Neural progenitor cell (in vitro differentiated cells): ENCODE data around the gene CENPO. TPM values are rescaled to one million over a fixed set of nuclear protein-coding genes. Genes with fewer than 3 reads are reported as not detected.

Experiments
- DNase-seq: peaks from one replicate; pipeline ENCODE4 v3.0.0-alpha.2; 2016; ENCODE audit warnings: low spot score
- H2AFZ ChIP-seq: fragments of 200-600 bp; sonication (generic); replicated peaks from 2 replicates; pipeline ENCODE4 v1.6.1; 2016; ENCODE audit warnings: antibody characterized with exemption
- H3F3A ChIP-seq: fragments of 200-600 bp; sonication (generic); 2 replicates; pipeline ENCODE4 v1.6.1; 2016; ENCODE audit warnings: antibody characterized with exemption, low read depth
- H3K27ac ChIP-seq: fragments of 200-600 bp; sonication (generic); 2 replicates; pipeline ENCODE4 v1.5.1; 2016; ENCODE audit warnings: mild to moderate bottlenecking
- H3K27me3 ChIP-seq: fragments of 200-600 bp; sonication (generic); 2 replicates; pipeline ENCODE4 v1.6.1; 2016; ENCODE audit warnings: mild to moderate bottlenecking, moderate library complexity
- H3K36me3 ChIP-seq: fragments of 200-600 bp; sonication (generic); 2 replicates; pipeline ENCODE4 v1.5.1; 2016
- H3K4me1 ChIP-seq: fragments of 200-600 bp; sonication (generic); 2 replicates; pipeline ENCODE4 v1.6.1; 2016; ENCODE audit warnings: mixed run types
- H3K4me2 ChIP-seq: fragments of 200-600 bp; sonication (generic); 2 replicates; pipeline ENCODE4 v1.6.1; 2016
- H3K4me3 ChIP-seq: fragments of 200-600 bp; sonication (generic); 2 replicates; pipeline ENCODE4 v1.5.1; 2016
- H3K79me2 ChIP-seq: fragments of 200-600 bp; sonication (generic); 2 replicates; pipeline ENCODE4 v1.6.1; 2016; ENCODE audit warnings: low read depth
- H3K9ac ChIP-seq: fragments of 200-600 bp; sonication (generic); 2 replicates; pipeline ENCODE4 v1.6.1; 2016
- H3K9me3 ChIP-seq: fragments of 200-600 bp; sonication (generic); 2 replicates; pipeline ENCODE4 v1.5.1; 2016; ENCODE audit warnings: low read depth
- H4K20me1 ChIP-seq: fragments of 200-600 bp; sonication (generic); 2 replicates; pipeline ENCODE4 v1.6.1; 2016; ENCODE audit warnings: low read depth
- H3K27ac Mint-ChIP-seq: 3 replicates; pipeline ENCODE4 v1.8.0; 2021; ENCODE audit warnings: mixed read lengths
- H3K27me3 Mint-ChIP-seq: 2 replicates; pipeline ENCODE4 v1.8.0; 2022; ENCODE audit warnings: low read depth, mild to moderate bottlenecking, inconsistent platforms, moderate library complexity, mixed read lengths; ENCODE audit not compliant: insufficient read depth
- H3K36me3 Mint-ChIP-seq: 3 replicates; pipeline ENCODE4 v1.8.0; 2021; ENCODE audit warnings: mixed read lengths
- H3K4me1 Mint-ChIP-seq: 3 replicates; pipeline ENCODE4 v1.8.0; 2021; ENCODE audit warnings: mixed read lengths
- H3K4me3 Mint-ChIP-seq: 3 replicates; pipeline ENCODE4 v1.8.0; 2021; ENCODE audit warnings: mild to moderate bottlenecking, moderate library complexity, mixed read lengths
- H3K9me3 Mint-ChIP-seq: 3 replicates; pipeline ENCODE4 v1.8.0; 2020; ENCODE audit warnings: mixed read lengths
- EZH2 ChIP-seq: fragments of 200-600 bp; sonication (generic); IDR thresholded peaks from 2 replicates; pipeline ENCODE4 v1.6.1; 2017; ENCODE audit warnings: antibody characterized with exemption, mild to moderate bottlenecking, moderate library complexity
- EZH2phosphoT487 ChIP-seq: fragments of 200-600 bp; sonication (generic); IDR thresholded peaks from 2 replicates; pipeline ENCODE4 v1.6.1; 2017; ENCODE audit warnings: antibody characterized with exemption
- total RNA-seq: library from RNA; depleted of rRNA; stranded (reverse); fragments of >200 nt; gene quantifications from 2 replicates; pipeline ENCODE4 v1.2.3, GENCODE V29; 2015; ENCODE audit warnings: low replicate concordance
- TF ChIP-seq, protein P1 (sequence below): fragments of 200-600 bp; sonication (generic); IDR thresholded peaks from 2 replicates; pipeline ENCODE4 v1.5.1; 2017; ENCODE audit warnings: antibody characterized with exemption, mild to moderate bottlenecking

The CENPO gene
- total RNA-seq, 1 donor from 2014 or later = 50.6 TPM

DNA sequence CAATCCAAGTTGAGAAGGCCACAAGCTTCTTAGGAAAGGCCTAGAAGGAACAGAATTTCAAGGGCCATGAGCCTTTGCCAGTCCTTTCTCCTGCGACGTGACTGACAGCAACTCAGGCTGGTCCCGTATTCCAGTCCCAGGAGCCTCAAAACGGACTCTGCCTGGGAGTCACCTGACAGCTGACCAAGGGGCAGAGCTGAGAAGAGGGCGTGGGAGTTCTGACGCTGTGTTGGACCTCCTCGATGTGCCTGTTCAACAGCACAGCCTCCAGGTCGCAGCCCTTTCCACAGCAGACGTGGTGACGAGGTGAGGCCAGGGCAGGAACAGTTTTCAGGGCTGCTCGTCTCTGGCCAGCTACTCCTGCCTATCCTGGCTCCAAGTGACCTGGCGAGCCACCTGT is 37.6 kb downstream of the CENPO start:
- H3K4me2 ChIP-seq = no peak overlapping the region
- no peak overlapping the region for H3K27ac Mint-ChIP-seq
- H3K4me3 Mint-ChIP-seq = no peak overlapping the region
- no peaks in the 10 kb centered on the region for H3K27me3 ChIP-seq
- no peaks in the 10 kb centered on the region for H3K79me2 ChIP-seq
- H3K4me1 ChIP-seq = peaks cover 23% of the 10 kb centered on the region
- no peak overlapping the region for H2AFZ ChIP-seq
- H3K27me3 Mint-ChIP-seq = peaks cover 19% of the 10 kb centered on the region
- H3K9me3 Mint-ChIP-seq = no peaks in the 10 kb centered on the region
- TF ChIP-seq EZH2phosphoT487 (no peak), EZH2 (no peak)
- TF ChIP-seq, protein P1, sequence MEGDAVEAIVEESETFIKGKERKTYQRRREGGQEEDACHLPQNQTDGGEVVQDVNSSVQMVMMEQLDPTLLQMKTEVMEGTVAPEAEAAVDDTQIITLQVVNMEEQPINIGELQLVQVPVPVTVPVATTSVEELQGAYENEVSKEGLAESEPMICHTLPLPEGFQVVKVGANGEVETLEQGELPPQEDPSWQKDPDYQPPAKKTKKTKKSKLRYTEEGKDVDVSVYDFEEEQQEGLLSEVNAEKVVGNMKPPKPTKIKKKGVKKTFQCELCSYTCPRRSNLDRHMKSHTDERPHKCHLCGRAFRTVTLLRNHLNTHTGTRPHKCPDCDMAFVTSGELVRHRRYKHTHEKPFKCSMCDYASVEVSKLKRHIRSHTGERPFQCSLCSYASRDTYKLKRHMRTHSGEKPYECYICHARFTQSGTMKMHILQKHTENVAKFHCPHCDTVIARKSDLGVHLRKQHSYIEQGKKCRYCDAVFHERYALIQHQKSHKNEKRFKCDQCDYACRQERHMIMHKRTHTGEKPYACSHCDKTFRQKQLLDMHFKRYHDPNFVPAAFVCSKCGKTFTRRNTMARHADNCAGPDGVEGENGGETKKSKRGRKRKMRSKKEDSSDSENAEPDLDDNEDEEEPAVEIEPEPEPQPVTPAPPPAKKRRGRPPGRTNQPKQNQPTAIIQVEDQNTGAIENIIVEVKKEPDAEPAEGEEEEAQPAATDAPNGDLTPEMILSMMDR = no peak
- no peak overlapping the region for H3K4me3 ChIP-seq
- H3K9me3 ChIP-seq = no peaks in the 10 kb centered on the region
- no peaks in the 10 kb centered on the region for H3K36me3 ChIP-seq
- H3K9ac ChIP-seq = no peak overlapping the region
- peaks cover 23% of the 10 kb centered on the region for H3K36me3 Mint-ChIP-seq
- H3K4me1 Mint-ChIP-seq = peaks cover 36% of the 10 kb centered on the region
- H3F3A ChIP-seq = peaks cover 33% of the 10 kb centered on the region
- no peak for DNase-seq
- H4K20me1 ChIP-seq = peaks cover 9% of the 10 kb centered on the region
- H3K27ac ChIP-seq = no peak overlapping the region

DNA sequence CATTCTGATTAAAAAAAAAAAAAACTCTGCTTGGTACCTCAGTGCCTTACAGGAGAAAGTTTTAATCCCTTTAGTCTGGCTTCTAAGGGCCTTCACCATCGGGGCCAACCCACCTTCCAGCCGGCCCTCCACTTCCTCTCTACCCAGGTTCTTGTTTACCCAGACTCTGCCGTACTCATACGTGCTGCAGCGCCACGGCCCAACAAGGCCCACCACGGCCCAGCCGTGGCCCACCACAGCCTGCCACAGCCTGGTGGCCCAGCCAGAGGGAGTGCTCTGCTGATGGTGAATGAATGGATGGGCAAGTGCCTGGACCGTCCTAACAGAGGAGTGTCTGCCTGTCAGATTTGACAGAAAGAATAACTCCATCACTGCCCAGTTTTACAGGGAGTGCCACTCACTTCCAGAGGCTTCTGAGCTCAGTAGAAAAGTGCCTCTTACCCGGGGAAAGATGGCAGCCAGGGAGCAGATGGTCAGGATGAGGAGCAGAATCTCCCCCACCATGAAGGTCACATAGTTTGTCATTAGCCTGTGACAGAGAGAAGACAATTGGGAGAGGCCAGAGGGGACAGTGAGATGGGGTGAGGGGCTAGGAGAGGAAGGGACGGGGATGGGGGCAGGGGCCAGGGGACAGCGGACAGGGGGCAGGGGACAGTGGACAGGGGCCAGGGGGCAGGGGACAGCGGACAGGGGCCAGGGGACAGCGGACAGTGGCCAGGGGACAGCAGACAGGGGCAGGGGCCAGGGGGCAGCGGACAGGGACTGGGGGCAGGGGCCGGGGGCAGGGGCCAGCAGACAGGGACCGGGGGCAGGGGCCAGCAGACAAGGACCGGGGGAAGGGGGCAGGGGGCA is 38.2 kb downstream of the CENPO start:
- peaks cover 36% of the 10 kb centered on the region for H3K4me1 Mint-ChIP-seq
- TF ChIP-seq, protein P1 = no peak
- TF ChIP-seq EZH2 (no peak), EZH2phosphoT487 (no peak)
- Histone ChIP-seq H4K20me1 (peaks cover 9% of the 10 kb centered on the region), H3K9me3 (no peaks in the 10 kb centered on the region), H3K4me2 (no peak overlapping the region), H3K4me1 (peaks cover 23% of the 10 kb centered on the region), H3K9ac (no peak overlapping the region), H3K27ac (no peak overlapping the region), H3K79me2 (no peaks in the 10 kb centered on the region), H3K4me3 (no peak overlapping the region), H3K27me3 (no peaks in the 10 kb centered on the region), H3F3A (peaks cover 33% of the 10 kb centered on the region), H2AFZ (no peak overlapping the region), H3K36me3 (no peaks in the 10 kb centered on the region)
- H3K4me3 Mint-ChIP-seq = no peak overlapping the region
- H3K27me3 Mint-ChIP-seq = peaks cover 18% of the 10 kb centered on the region
- peak overlapping the region; percentile 57 for H3K27ac Mint-ChIP-seq
- no peaks in the 10 kb centered on the region for H3K9me3 Mint-ChIP-seq
- no peak for DNase-seq
- H3K36me3 Mint-ChIP-seq = peaks cover 30% of the 10 kb centered on the region

DNA sequence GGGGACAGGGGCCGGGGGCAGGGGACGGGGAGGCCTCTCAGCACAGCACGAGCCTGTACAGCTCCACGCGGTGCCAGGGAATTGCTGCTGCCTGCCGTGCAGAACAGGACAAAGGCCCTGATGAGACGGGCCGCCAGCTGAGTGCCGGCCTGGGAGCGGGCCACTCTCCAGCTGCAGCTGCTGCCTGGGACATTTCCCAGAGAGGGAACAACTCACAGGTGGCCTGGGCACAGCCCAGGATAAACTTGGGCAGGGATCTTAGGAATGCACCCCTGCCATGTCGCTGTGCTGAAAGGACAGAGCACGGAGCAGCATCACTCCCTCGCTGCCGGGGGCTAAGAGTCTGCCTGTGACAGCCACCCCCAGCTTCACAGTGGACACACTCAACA is 38.8 kb downstream of the CENPO start:
- Mint-ChIP-seq H3K4me3 (peak overlapping the region; percentile 8), H3K27ac (peak overlapping the region; percentile 64), H3K36me3 (peaks cover 32% of the 10 kb centered on the region)

More for the DNA sequence above, 38.8 kb downstream of the CENPO start:
- DNase-seq = peak; percentile 78
- Histone ChIP-seq H3K4me2 (peak overlapping the region; percentile 25), H3K27me3 (no peaks in the 10 kb centered on the region), H3F3A (peaks cover 28% of the 10 kb centered on the region), H3K4me1 (peaks cover 23% of the 10 kb centered on the region), H3K79me2 (no peaks in the 10 kb centered on the region), H3K27ac (peak overlapping the region; percentile 56), H4K20me1 (peaks cover 9% of the 10 kb centered on the region), H3K4me3 (no peak overlapping the region), H2AFZ (no peak overlapping the region), H3K36me3 (no peaks in the 10 kb centered on the region), H3K9ac (no peak overlapping the region), H3K9me3 (no peaks in the 10 kb centered on the region)
- peaks cover 36% of the 10 kb centered on the region for H3K4me1 Mint-ChIP-seq
- TF ChIP-seq, protein P1 = no peak
- no peak for TF ChIP-seq EZH2
- TF ChIP-seq EZH2phosphoT487 = no peak
- peaks cover 18% of the 10 kb centered on the region for H3K27me3 Mint-ChIP-seq
- H3K9me3 Mint-ChIP-seq = no peaks in the 10 kb centered on the region
